Measurements from ENCODE around the gene KCTD19.

DNA sequence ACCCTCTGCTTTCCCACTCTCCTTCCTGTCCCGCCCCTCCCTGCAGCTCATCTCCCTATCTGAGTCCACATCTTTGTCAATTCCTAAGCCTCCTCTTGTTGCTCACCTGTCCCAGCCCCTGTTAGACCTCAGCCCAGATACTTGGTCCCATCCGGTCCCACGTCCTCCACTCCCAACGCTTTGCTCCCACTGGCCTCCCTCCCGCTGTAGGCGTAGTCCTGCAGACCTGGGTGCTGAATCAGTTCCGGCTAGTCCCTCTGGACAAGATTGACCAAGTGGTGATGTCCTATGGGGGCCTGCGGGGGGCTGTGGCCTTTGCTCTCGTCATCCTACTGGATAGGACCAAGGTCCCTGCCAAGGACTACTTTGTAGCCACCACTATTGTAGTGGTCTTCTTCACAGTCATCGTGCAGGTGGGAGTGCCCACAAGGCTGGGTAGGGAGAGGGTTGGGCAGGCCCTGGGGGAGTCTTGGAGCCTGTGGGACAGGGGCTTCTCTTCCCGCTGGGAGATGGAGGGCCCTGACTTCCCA lies 69.8 kb downstream of the KCTD19 start:
- TF ChIP-seq, protein P1, sequence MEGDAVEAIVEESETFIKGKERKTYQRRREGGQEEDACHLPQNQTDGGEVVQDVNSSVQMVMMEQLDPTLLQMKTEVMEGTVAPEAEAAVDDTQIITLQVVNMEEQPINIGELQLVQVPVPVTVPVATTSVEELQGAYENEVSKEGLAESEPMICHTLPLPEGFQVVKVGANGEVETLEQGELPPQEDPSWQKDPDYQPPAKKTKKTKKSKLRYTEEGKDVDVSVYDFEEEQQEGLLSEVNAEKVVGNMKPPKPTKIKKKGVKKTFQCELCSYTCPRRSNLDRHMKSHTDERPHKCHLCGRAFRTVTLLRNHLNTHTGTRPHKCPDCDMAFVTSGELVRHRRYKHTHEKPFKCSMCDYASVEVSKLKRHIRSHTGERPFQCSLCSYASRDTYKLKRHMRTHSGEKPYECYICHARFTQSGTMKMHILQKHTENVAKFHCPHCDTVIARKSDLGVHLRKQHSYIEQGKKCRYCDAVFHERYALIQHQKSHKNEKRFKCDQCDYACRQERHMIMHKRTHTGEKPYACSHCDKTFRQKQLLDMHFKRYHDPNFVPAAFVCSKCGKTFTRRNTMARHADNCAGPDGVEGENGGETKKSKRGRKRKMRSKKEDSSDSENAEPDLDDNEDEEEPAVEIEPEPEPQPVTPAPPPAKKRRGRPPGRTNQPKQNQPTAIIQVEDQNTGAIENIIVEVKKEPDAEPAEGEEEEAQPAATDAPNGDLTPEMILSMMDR (IDR thresholded peaks at IDR 0.05): no peak
- no peak for TF ChIP-seq EZH2 (IDR thresholded peaks at IDR 0.05; ENCODE audit: borderline replicate concordance, insufficient read depth, low read depth, low read length, poor library complexity, severe bottlenecking)

Data from B cell (primary cell).